ENCODE data around the gene BEX1.
"Not testable (repeated sequence)": the region's sequence is repeated elsewhere in the genome, so short reads cannot be mapped to it uniquely, and the experiment has no call there.

Gene BEX1

DNA sequence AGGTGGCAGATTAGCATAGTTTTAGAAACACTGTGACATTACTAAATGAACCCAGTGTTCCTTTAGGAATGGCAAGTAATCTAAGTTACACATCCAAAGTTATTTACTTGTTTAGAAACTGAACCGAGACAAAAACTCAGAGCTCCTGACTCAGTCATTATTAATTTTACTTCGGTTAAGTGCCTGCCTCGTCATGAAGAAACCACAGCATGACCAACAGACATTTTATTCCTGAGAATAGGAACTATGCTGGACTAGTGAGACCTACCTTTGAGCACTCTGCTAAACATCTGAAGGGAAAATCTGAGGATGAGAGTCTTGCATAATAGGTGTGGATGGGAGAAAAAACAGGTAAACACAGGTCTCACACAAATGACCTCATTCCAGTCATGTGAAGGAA lies 2.5 kb downstream of the BEX1 start:
- peaks cover 7% of the 10 kb centered on the region for H3K27me3 Mint-ChIP-seq
- H3K36me3 Mint-ChIP-seq, result no peaks in the 10 kb centered on the region
- no peak overlapping the region for H3K4me3 Mint-ChIP-seq
- H3K9me3 Mint-ChIP-seq (ENCODE audit: low read depth), result no peaks in the 10 kb centered on the region
- no peak overlapping the region for H3K27ac Mint-ChIP-seq
- H3K4me1 Mint-ChIP-seq (ENCODE audit: low read depth), result peaks cover 2% of the 10 kb centered on the region

DNA sequence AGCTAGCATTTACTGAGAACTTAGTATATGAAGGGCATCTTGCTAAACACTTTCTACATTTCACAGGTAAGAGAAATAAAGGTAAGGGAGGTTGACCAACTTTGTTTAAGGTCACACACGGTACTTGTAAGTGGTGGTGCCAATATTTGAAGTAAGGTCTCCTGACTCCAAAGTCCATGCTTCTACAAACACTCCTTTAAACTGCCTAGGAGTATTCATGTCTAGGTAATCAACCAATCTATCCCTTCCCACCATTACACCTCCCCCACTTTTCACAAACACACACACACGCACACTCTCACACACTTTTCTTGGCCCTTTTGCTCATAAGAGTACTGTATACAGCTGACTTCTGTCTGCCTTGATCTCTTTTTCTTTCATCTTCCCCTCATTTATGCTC lies 7.1 kb downstream of the BEX1 start:
- Mint-ChIP-seq H3K36me3 (no peaks in the 10 kb centered on the region), H3K4me1 (ENCODE audit: low read depth) (no peaks in the 10 kb centered on the region), H3K27ac (no peak overlapping the region), H3K9me3 (ENCODE audit: low read depth) (no peaks in the 10 kb centered on the region), H3K4me3 (no peak overlapping the region), H3K27me3 (peaks cover 3% of the 10 kb centered on the region)

DNA sequence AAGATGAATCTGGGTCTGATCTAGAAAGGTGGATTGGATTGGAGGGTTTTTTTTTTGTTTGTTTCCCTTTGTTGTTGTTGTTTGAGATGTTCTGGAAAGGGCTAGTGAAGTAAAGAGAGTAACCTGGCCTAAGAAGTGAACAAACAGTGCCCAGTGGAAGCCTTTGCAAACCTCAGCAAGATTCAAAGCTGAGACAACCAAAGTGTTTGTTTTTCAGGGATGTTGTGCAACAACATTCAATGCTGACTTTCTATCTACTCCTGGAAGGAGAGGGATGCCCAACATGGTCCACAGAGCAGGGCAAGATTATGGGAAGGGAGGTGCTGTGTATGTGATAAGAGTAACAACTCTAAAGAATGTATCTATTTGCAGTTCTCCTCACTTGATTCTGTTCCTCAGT lies 11.3 kb downstream of the BEX1 start:
- no peaks in the 10 kb centered on the region for H3K4me1 Mint-ChIP-seq (ENCODE audit: low read depth)
- peaks cover 3% of the 10 kb centered on the region for H3K27me3 Mint-ChIP-seq
- H3K9me3 Mint-ChIP-seq (ENCODE audit: low read depth), result no peaks in the 10 kb centered on the region
- H3K4me3 Mint-ChIP-seq, result no peak overlapping the region
- H3K27ac Mint-ChIP-seq, result no peak overlapping the region
- no peaks in the 10 kb centered on the region for H3K36me3 Mint-ChIP-seq

DNA sequence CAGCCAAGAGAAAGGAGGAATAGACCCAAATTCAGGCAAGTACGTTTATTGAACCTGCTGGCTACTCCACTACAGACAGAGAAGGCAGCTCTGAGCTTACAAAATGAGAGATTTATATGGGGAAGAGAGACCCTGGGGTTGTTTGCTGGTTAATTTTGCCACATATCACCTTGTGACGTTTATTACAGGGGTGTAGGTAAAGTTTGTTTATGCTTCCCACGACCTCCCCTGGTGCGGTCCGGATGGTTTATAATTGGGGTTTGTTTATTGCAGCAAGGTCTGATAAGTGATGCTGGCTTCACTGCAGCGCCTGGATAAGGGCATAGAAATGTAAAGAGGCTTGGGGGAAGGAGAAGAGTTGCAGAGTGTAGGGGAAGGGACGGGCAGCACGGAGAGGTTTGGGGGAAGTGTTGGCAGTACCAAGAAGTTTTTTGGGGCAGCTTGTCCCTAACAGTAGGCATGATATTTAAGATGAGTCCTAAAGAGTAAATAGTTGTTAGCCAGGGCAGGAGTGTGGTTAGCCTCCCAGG lies 12.6 kb downstream of the BEX1 start:
- Mint-ChIP-seq H3K27me3 (peaks cover 3% of the 10 kb centered on the region), H3K4me3 (no peak overlapping the region), H3K9me3 (ENCODE audit: low read depth) (no peaks in the 10 kb centered on the region), H3K27ac (no peak overlapping the region), H3K36me3 (no peaks in the 10 kb centered on the region), H3K4me1 (ENCODE audit: low read depth) (no peaks in the 10 kb centered on the region)

DNA sequence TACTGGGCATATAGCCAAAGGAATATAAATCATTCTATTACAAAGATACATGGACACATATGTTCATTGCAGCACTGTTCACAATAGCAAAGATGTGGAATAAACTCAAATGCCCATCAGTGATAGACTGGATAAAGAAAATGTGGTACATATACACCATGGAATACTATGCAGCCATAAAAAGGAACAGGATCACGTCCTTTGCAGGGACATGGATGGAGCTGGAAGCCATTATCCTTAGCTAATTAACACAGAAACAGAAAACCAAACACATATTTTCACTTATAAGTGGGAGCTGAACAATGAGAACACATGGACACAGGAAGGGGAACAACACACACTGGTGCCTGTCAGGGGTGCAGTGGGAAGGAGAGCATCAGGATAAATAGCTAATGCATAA lies 30.6 kb downstream of the BEX1 start:
- H3K4me1 Mint-ChIP-seq (ENCODE audit: low read depth); H3K36me3 Mint-ChIP-seq; H3K27ac Mint-ChIP-seq; H3K9me3 Mint-ChIP-seq (ENCODE audit: low read depth); H3K4me3 Mint-ChIP-seq; H3K27me3 Mint-ChIP-seq: not testable (repeated sequence)

DNA sequence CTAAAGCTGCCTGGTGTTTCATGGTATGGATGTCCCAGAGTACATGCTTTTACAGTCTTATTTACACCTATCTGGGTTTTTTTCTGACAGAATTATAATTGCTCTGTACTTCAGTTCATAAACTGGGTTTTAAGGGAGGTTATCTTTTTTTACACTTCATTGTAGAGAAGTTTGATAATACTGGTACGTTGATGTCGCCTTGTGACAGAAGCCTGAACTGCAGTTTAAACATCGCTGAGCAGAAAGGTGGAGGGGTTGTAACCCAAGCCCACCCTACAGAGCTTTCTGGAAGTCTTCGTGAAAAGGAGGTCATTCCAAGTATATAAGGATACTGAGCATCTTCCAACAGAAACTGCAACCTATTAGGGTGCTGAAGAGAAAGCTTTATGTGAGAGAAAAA lies 46.4 kb downstream of the BEX1 start:
- Mint-ChIP-seq H3K27me3 (no peaks in the 10 kb centered on the region), H3K36me3 (no peaks in the 10 kb centered on the region), H3K4me3 (no peak overlapping the region), H3K9me3 (ENCODE audit: low read depth) (no peaks in the 10 kb centered on the region), H3K27ac (no peak overlapping the region), H3K4me1 (ENCODE audit: low read depth) (no peaks in the 10 kb centered on the region)

DNA sequence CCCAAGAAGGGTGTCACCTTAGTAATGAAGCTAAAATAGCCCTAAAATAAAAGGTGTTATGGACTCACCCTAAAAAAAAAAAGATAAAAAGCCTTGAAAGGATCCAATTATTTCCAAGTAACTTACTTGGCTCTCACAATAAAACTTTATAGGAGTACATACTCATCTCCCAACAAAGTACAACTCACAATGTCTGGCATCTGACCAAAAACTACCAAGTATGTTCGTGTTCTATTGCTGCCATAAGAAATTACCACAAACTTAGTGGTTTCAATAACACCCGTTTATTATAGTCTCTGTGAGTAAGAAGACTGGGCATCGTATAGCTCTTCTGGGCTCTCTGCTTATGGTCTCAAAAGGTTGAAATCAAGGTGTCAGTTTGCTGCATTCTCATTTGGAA lies 51.0 kb downstream of the BEX1 start:
- Mint-ChIP-seq H3K36me3 (no peaks in the 10 kb centered on the region), H3K27me3 (no peaks in the 10 kb centered on the region), H3K27ac (no peak overlapping the region), H3K9me3 (ENCODE audit: low read depth) (no peaks in the 10 kb centered on the region), H3K4me1 (ENCODE audit: low read depth) (no peaks in the 10 kb centered on the region), H3K4me3 (no peak overlapping the region)
